H9 (cell line): ENCODE data around the gene GABARAPL2. TPM values are rescaled to one million over a fixed set of nuclear protein-coding genes. Genes with fewer than 3 reads are reported as not detected.
"Not testable (repeated sequence)": the region's sequence is repeated elsewhere in the genome, so short reads cannot be mapped to it uniquely, and the experiment has no call there.

ENCODE experiments used
- DNase-seq: peaks from one replicate; pipeline ENCODE4 v3.0.0-alpha.2; 2017
- H2AFZ ChIP-seq: one replicate; pipeline ENCODE4 v1.6.1; 2013; ENCODE audit warnings: mild to moderate bottlenecking, low read length, control low read depth, moderate library complexity
- H2AK5ac ChIP-seq: 2 replicates; pipeline ENCODE4 v1.6.1; 2013; ENCODE audit warnings: low read length, control low read depth, mixed read lengths; ENCODE audit not compliant: insufficient read length
- H2BK120ac ChIP-seq: one replicate; pipeline ENCODE4 v1.6.1; 2013; ENCODE audit warnings: low read depth, mild to moderate bottlenecking, low read length, control low read depth, inconsistent platforms; ENCODE audit not compliant: poor library complexity, severe bottlenecking
- H2BK12ac ChIP-seq: 2 replicates; pipeline ENCODE4 v1.6.1; 2013; ENCODE audit warnings: low read length, control low read depth, mixed read lengths, low read depth; ENCODE audit not compliant: insufficient read length
- H2BK15ac ChIP-seq: 2 replicates; pipeline ENCODE4 v1.6.1; 2013; ENCODE audit warnings: low read depth, low read length, control low read depth
- H2BK20ac ChIP-seq: one replicate; pipeline ENCODE4 v1.6.1; 2013; ENCODE audit warnings: low read depth, mild to moderate bottlenecking, low read length, control low read depth, inconsistent platforms; ENCODE audit not compliant: poor library complexity, severe bottlenecking
- H2BK5ac ChIP-seq: 2 replicates; pipeline ENCODE4 v1.6.1; 2013; ENCODE audit warnings: low read length, control low read depth, mixed read lengths; ENCODE audit not compliant: insufficient read length
- H3K14ac ChIP-seq: 2 replicates; pipeline ENCODE4 v1.6.1; 2013; ENCODE audit warnings: low read length, control low read depth; ENCODE audit not compliant: insufficient read depth
- H3K18ac ChIP-seq: 2 replicates; pipeline ENCODE4 v1.6.1; 2013; ENCODE audit warnings: low read depth, mild to moderate bottlenecking, mixed read lengths, low read length, control low read depth; ENCODE audit not compliant: insufficient read length
- H3K23ac ChIP-seq: 2 replicates; pipeline ENCODE4 v1.6.1; 2013; ENCODE audit warnings: low read length, control low read depth, mixed read lengths, low read depth; ENCODE audit not compliant: insufficient read length
- H3K23me2 ChIP-seq: 2 replicates; pipeline ENCODE4 v1.6.1; 2013; ENCODE audit warnings: low read depth, mild to moderate bottlenecking, mixed read lengths, low read length, control low read depth; ENCODE audit not compliant: insufficient read length, poor library complexity, severe bottlenecking
- H3K27ac ChIP-seq: 2 replicates; pipeline ENCODE4 v1.5.1; 2013; ENCODE audit warnings: low read length, control low read depth, mixed read lengths, low read depth; ENCODE audit not compliant: insufficient read length
- H3K27me3 ChIP-seq: 2 replicates; pipeline ENCODE4 v1.6.1; 2013; ENCODE audit warnings: low read length, control low read depth, inconsistent platforms; ENCODE audit not compliant: insufficient read depth
- H3K4ac ChIP-seq: 2 replicates; pipeline ENCODE4 v1.6.1; 2013; ENCODE audit warnings: low read depth, mild to moderate bottlenecking, control low read depth, inconsistent platforms, low read length, moderate library complexity
- H3K4me1 ChIP-seq: 2 replicates; pipeline ENCODE4 v1.6.1; 2013; ENCODE audit warnings: low read length, control low read depth, inconsistent platforms; ENCODE audit not compliant: insufficient read depth
- H3K4me2 ChIP-seq: 2 replicates; pipeline ENCODE4 v1.6.1; 2013; ENCODE audit warnings: low read length, control low read depth, mixed read lengths; ENCODE audit not compliant: insufficient read length, insufficient read depth
- H3K56ac ChIP-seq: 2 replicates; pipeline ENCODE4 v1.6.1; 2013; ENCODE audit warnings: low read depth, mild to moderate bottlenecking, mixed read lengths, low read length, control low read depth; ENCODE audit not compliant: insufficient read length
- H3K79me1 ChIP-seq: 2 replicates; pipeline ENCODE4 v1.6.1; 2013; ENCODE audit warnings: low read depth, mild to moderate bottlenecking, moderate library complexity, low read length, control low read depth, inconsistent platforms; ENCODE audit not compliant: insufficient read depth, poor library complexity, severe bottlenecking
- H3K79me2 ChIP-seq: 2 replicates; pipeline ENCODE4 v1.6.1; 2013; ENCODE audit warnings: low read length, control low read depth, inconsistent platforms; ENCODE audit not compliant: insufficient read depth
- H3K9ac ChIP-seq: 2 replicates; pipeline ENCODE4 v1.6.1; 2013; ENCODE audit warnings: low read length, control low read depth, mixed read lengths; ENCODE audit not compliant: insufficient read length; ENCODE audit errors: extremely low read depth
- H3K9me3 ChIP-seq: one replicate; pipeline ENCODE4 v1.6.1; 2013; ENCODE audit warnings: low read depth, low read length, inconsistent platforms; ENCODE audit not compliant: control insufficient read depth
- H3T11ph ChIP-seq: one replicate; pipeline ENCODE4 v1.6.1; 2013; ENCODE audit warnings: mild to moderate bottlenecking, low read length, control low read depth, inconsistent platforms
- H4K20me1 ChIP-seq: one replicate; pipeline ENCODE4 v1.6.1; 2013; ENCODE audit not compliant: control insufficient read depth, insufficient read length, insufficient read depth
- H4K5ac ChIP-seq: 2 replicates; pipeline ENCODE4 v1.6.1; 2013; ENCODE audit warnings: low read depth, mild to moderate bottlenecking, mixed read lengths, low read length, control low read depth; ENCODE audit not compliant: insufficient read length
- H4K8ac ChIP-seq: replicated peaks from 2 replicates; pipeline ENCODE4 v1.6.1; 2013; ENCODE audit warnings: low read length, control low read depth, mixed read lengths, low read depth; ENCODE audit not compliant: insufficient read length
- H4K91ac ChIP-seq: 2 replicates; pipeline ENCODE4 v1.6.1; 2013; ENCODE audit warnings: low read depth, mild to moderate bottlenecking, moderate library complexity, mixed read lengths, low read length, control low read depth; ENCODE audit not compliant: insufficient read length
- H3K27ac Mint-ChIP-seq, 3 experiments: 2 replicates in 2 of 3; 3 replicates in 1 of 3; pipeline ENCODE4 v1.8.0; 2020 to 2021; ENCODE audit warnings: mixed read lengths in 3 of 3, mild to moderate bottlenecking in 1 of 3, moderate library complexity in 1 of 3
- H3K27me3 Mint-ChIP-seq: 2 replicates; pipeline ENCODE4 v1.8.0; 2021; ENCODE audit warnings: low read depth, mild to moderate bottlenecking, moderate library complexity, mixed read lengths
- H3K36me3 Mint-ChIP-seq, 3 experiments: 2 replicates in 2 of 3; 3 replicates in 1 of 3; pipeline ENCODE4 v1.8.0; 2020 to 2021; ENCODE audit warnings: low read depth in 3 of 3, mixed read lengths in 3 of 3; ENCODE audit not compliant: insufficient read depth in 1 of 3
- H3K4me1 Mint-ChIP-seq, 2 experiments: 2 replicates each; pipeline ENCODE4 v1.8.0; 2020; ENCODE audit warnings: mixed read lengths in 2 of 2
- H3K4me3 Mint-ChIP-seq, 2 experiments: 2 replicates in 1 of 2; 3 replicates in 1 of 2; pipeline ENCODE4 v1.8.0; 2020 to 2021; ENCODE audit warnings: mild to moderate bottlenecking in 2 of 2, mixed read lengths in 2 of 2, moderate library complexity in 1 of 2
- H3K9me3 Mint-ChIP-seq, 2 experiments: 2 replicates in 1 of 2; 3 replicates in 1 of 2; pipeline ENCODE4 v1.8.0; 2020; ENCODE audit warnings: mild to moderate bottlenecking in 2 of 2, mixed read lengths in 2 of 2, moderate library complexity in 1 of 2
- WGBS: extraction: QIAGEN DNeasy Blood & Tissue Kit; methylation state at CpG from one replicate; pipeline ENCODE4 v1.1.7; 2013; ENCODE audit warnings: missing lambda C conversion rate, low lambda C conversion rate, mixed read lengths; ENCODE audit not compliant: insufficient read length; ENCODE audit errors: extremely low coverage; 5-methylcytosine and 5-hydroxymethylcytosine counted together
- total RNA-seq: library from RNA; stranded (reverse); gene quantifications from 2 replicates; pipeline ENCODE4 v1.2.1, GENCODE V29; 2021
- TF ChIP-seq, protein P1 (sequence below): fragments of 200-600 bp; sonication (generic); conservative IDR thresholded peaks from 3 replicates; pipeline ENCODE4 v1.8.0; 2021; ENCODE audit warnings: antibody characterized with exemption, mild to moderate bottlenecking

Gene GABARAPL2
- total RNA-seq, 1 experiment from 2014 or later, result 62.6 TPM

DNA sequence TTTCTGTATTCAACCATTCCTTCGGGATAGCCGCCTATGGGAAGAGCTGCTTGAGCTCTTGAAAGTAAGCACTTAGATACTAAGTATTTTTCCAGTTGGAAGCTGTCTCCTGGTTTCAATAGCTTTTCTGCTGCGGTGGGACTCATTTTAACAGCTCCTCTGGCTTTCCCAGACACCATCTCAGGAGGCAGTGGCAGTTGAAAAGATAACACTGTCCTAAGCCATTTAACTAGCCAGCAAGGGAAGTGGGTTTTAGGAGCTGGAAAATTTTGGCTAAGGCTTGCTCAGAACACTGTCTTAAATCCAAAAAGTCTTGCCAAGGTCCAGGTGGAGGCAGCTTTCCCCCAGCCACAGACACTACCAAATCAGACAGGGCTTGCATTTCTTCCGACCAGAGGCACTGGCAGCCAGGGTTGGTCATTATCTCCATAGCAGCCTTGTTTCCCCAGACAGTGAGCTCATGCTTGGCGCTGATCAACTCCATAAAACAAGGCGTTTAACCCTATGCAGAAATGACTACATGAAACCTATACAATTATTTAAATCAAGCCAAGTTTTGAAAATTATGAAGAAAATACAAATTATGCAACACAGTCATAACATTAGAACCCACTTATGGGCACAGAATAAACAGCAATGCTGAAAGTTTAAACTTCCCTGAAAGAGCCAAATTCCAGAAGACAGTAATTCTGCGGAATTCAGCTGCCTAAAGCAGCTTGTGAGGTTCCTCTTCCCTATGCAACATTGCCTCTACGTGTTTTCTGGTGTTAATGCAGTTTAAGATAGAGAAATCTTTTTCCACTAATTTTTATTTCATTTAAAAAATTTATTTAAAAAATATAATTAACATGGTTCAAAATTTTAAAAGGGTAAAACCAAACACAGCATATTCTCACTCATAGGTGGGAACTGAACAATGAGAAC is 25.0 kb downstream of the GABARAPL2 start:
- Histone ChIP-seq H4K91ac (no peak overlapping the region), H3K9ac (no peak overlapping the region), H2AK5ac (no peak overlapping the region), H4K8ac (no peak overlapping the region), H2BK5ac (no peak overlapping the region), H2BK120ac (no peak overlapping the region), H4K20me1 (no peaks in the 10 kb centered on the region), H2BK15ac (no peak overlapping the region), H3K9me3 (no peaks in the 10 kb centered on the region), H3T11ph (no peak overlapping the region), H3K14ac (no peak overlapping the region; the same call in 1 of the 2 replicates), H3K79me2 (no peaks in the 10 kb centered on the region; the same call in 1 of the 2 replicates), H3K4me2 (peak overlapping the region; percentile 13), H3K23ac (no peak overlapping the region), H4K5ac (no peak overlapping the region), H3K4me1 (peaks cover 5% of the 10 kb centered on the region; the same call in 1 of the 2 replicates), H2BK20ac (no peak overlapping the region), H3K79me1 (no peaks in the 10 kb centered on the region), H3K4ac (no peak overlapping the region), H3K56ac (no peak overlapping the region), H3K18ac (no peak overlapping the region), H2AFZ (no peak overlapping the region), H3K23me2 (no peaks in the 10 kb centered on the region), H3K27ac (peak overlapping the region; percentile 11), H3K27me3 (no peaks in the 10 kb centered on the region), H2BK12ac (no peak overlapping the region)
- peak overlapping the region; percentile 19 to 55 (median 23); a peak in 3 of 7 replicates for H3K27ac Mint-ChIP-seq
- no CpG with 5 or more reads among the region's 8 CpGs for WGBS
- H3K27me3 Mint-ChIP-seq, result no peaks in the 10 kb centered on the region
- H3K4me3 Mint-ChIP-seq, result no peak overlapping the region
- peaks cover 39 to 43% of the 10 kb centered on the region in 2 experiments for H3K4me1 Mint-ChIP-seq
- no peaks in the 10 kb centered on the region for H3K9me3 Mint-ChIP-seq
- no peak for DNase-seq
- H3K36me3 Mint-ChIP-seq, result peaks cover 0 to 9% (median 7%) of the 10 kb centered on the region in 3 experiments; a peak in 4 of 7 replicates
- TF ChIP-seq, protein P1, sequence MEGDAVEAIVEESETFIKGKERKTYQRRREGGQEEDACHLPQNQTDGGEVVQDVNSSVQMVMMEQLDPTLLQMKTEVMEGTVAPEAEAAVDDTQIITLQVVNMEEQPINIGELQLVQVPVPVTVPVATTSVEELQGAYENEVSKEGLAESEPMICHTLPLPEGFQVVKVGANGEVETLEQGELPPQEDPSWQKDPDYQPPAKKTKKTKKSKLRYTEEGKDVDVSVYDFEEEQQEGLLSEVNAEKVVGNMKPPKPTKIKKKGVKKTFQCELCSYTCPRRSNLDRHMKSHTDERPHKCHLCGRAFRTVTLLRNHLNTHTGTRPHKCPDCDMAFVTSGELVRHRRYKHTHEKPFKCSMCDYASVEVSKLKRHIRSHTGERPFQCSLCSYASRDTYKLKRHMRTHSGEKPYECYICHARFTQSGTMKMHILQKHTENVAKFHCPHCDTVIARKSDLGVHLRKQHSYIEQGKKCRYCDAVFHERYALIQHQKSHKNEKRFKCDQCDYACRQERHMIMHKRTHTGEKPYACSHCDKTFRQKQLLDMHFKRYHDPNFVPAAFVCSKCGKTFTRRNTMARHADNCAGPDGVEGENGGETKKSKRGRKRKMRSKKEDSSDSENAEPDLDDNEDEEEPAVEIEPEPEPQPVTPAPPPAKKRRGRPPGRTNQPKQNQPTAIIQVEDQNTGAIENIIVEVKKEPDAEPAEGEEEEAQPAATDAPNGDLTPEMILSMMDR, result 0 out of 3 replicates have a peak, but pooled peaks have one; percentile 11

DNA sequence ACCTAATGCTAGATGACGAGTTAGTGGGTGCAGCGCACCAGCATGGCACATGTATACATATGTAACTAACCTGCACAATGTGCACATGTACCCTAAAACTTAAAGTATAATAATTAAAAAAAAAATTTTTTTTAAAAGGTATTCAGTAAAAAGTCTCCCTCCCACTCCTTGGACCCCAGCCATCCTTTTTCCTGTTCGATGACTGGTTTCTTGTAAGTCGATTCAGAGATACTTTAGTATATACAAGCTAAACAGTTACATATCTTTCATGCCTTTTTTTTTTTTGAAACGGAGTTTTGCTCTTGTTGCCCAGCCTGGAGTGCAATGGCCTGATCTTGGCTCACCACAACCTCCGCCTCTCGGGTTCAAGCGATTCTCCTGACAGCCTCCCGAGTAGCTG is 25.7 kb downstream of the GABARAPL2 start:
- not testable (repeated sequence) for H2BK5ac ChIP-seq, H2BK120ac ChIP-seq, H3K4ac ChIP-seq, H3K14ac ChIP-seq, H3K79me1 ChIP-seq, H3K9me3 ChIP-seq, H3K4me2 ChIP-seq, H2AK5ac ChIP-seq, H3K18ac ChIP-seq, H3K27me3 ChIP-seq, DNase-seq, H3K9me3 Mint-ChIP-seq, H3K4me3 Mint-ChIP-seq, H3K79me2 ChIP-seq, H3K23ac ChIP-seq, H3K23me2 ChIP-seq, H4K8ac ChIP-seq, H3K4me1 ChIP-seq, H4K91ac ChIP-seq, H3T11ph ChIP-seq, H4K20me1 ChIP-seq, H2AFZ ChIP-seq, H3K27ac ChIP-seq, H3K9ac ChIP-seq, H2BK15ac ChIP-seq, H4K5ac ChIP-seq, H3K56ac ChIP-seq, H2BK12ac ChIP-seq, H3K27me3 Mint-ChIP-seq, H2BK20ac ChIP-seq, H3K27ac Mint-ChIP-seq
- Mint-ChIP-seq H3K36me3 (peaks cover 3 to 12% (median 9%) of the 10 kb centered on the region in 3 experiments), H3K4me1 (peaks cover 39 to 43% of the 10 kb centered on the region in 2 experiments)
- no CpG with 5 or more reads among the region's 9 CpGs for WGBS
